Tibial artery (tissue), 4 donors: ENCODE results near the gene TPP1.

Experiments used
- DNase-seq, 2 donors: peaks; one replicate each; pipeline ENCODE4 v3.0.0-alpha.2; 2019
- H3K27ac ChIP-seq, 2 donors: fragments of 200-600 bp; sonication (generic) in 1 of 2; 1 replicate in 1 of 2; 2 replicates in 1 of 2; pipeline ENCODE4 v1.5.1; 2018 to 2019; ENCODE audit warnings: mild to moderate bottlenecking in 1 of 2
- H3K27me3 ChIP-seq, 2 donors: fragments of 200-600 bp; sonication (generic) in 1 of 2; one replicate each; pipeline versions ENCODE4 v1.5.1 to v1.6.0; 2016 to 2019
- H3K36me3 ChIP-seq, 3 donors: fragments of 200-600 bp; sonication (generic) in 2 of 3; one replicate each; pipeline ENCODE4 v1.5.1; 2016 to 2019; ENCODE audit warnings: mild to moderate bottlenecking in 2 of 3
- H3K4me1 ChIP-seq, 4 donors: fragments of 200-600 bp; sonication (generic) in 2 of 4; 1 replicate in 3 of 4; 2 replicates in 1 of 4; pipeline ENCODE4 v1.5.1; 2016 to 2019
- H3K4me3 ChIP-seq, 2 donors: fragments of 200-600 bp; sonication (generic) in 1 of 2; 1 replicate in 1 of 2; 2 replicates in 1 of 2; pipeline ENCODE4 v1.5.1; 2018 to 2019; ENCODE audit warnings: mild to moderate bottlenecking in 2 of 2
- H3K9me3 ChIP-seq, 3 donors: fragments of 200-600 bp; sonication (generic) in 1 of 3; one replicate each; pipeline ENCODE4 v1.5.1; 2016 to 2019
- CTCF ChIP-seq, 2 experiments: fragments of 200-600 bp in 1 of 2; fragments of 450-650 bp in 1 of 2; IDR thresholded peaks; one replicate each; pipeline ENCODE4 v1.5.1; 2017 to 2019; ENCODE audit warnings: antibody characterized with exemption in 2 of 2, mild to moderate bottlenecking in 1 of 2, moderate library complexity in 1 of 2
- intact Hi-C: fragments of 100-400 bp; cut with DNase I; formaldehyde crosslinking; loops from one replicate; pipeline ENCODE4 v1.15.0; 2023; ENCODE audit warnings: low total_unique reads

TPP1 gene

GRCh38 chr11:6565988-6566703, 53.1 kb downstream of the TPP1 start:
- Histone ChIP-seq H3K27me3 (no peaks in the 10 kb centered on the region), H3K36me3 (peaks cover 0 to 10% (median 0%) of the 10 kb centered on the region in 3 donors), H3K4me1 (peaks cover 0 to 10% (median 4%) of the 10 kb centered on the region in 4 donors), H3K27ac (no peak overlapping the region), H3K4me3 (no peak overlapping the region), H3K9me3 (no peaks in the 10 kb centered on the region)
- TF ChIP-seq CTCF (IDR thresholded peaks at IDR 0.05): no peak
- intact Hi-C loops: no loop called here
- no peak for DNase-seq

GRCh38 chr11:6565325-6565724, 53.9 kb downstream of the TPP1 start:
- Histone ChIP-seq H3K36me3 (peaks cover 0 to 10% (median 0%) of the 10 kb centered on the region in 3 donors), H3K27me3 (no peaks in the 10 kb centered on the region), H3K9me3 (no peaks in the 10 kb centered on the region), H3K27ac (no peak overlapping the region), H3K4me3 (no peak overlapping the region), H3K4me1 (peaks cover 0 to 5% (median 2%) of the 10 kb centered on the region in 4 donors)
- TF ChIP-seq CTCF (IDR thresholded peaks at IDR 0.05): no peak
- intact Hi-C loops: no loop called here
- DNase-seq: no peak

GRCh38 chr11:6563667-6564066, 55.6 kb downstream of the TPP1 start:
- no peaks in the 10 kb centered on the region for H3K27me3 ChIP-seq
- no peaks in the 10 kb centered on the region for H3K9me3 ChIP-seq
- peaks cover 0 to 3% (median 1%) of the 10 kb centered on the region in 4 donors for H3K4me1 ChIP-seq
- H3K4me3 ChIP-seq: no peak overlapping the region
- peaks cover 0 to 16% (median 0%) of the 10 kb centered on the region in 3 donors for H3K36me3 ChIP-seq
- no peak overlapping the region for H3K27ac ChIP-seq
- no peak for TF ChIP-seq CTCF (IDR thresholded peaks at IDR 0.05)
- intact Hi-C loops: no loop called here
- no peak for DNase-seq

- Histone ChIP-seq H3K27ac (no peak overlapping the region), H3K4me1 (no peaks in the 10 kb centered on the region), H3K4me3 (no peak overlapping the region), H3K9me3 (no peaks in the 10 kb centered on the region), H3K27me3 (no peaks in the 10 kb centered on the region), H3K36me3 (peaks cover 0 to 21% (median 0%) of the 10 kb centered on the region in 3 donors)
- intact Hi-C loops: no loop called here
- DNase-seq: no peak
- TF ChIP-seq CTCF (IDR thresholded peaks at IDR 0.05): no peak
These were observed 56.1 kb downstream of the TPP1 start for GRCh38 chr11:6563121-6563619.
